Activated T-helper 1 cell treated with Interleukin-2 at 50 U/mL for 16 hours (primary cell): Measurements from ENCODE around the gene DIP2C.
"Not testable (repeated sequence)": the region's sequence is repeated elsewhere in the genome, so short reads cannot be mapped to it uniquely, and the experiment has no call there.

Source experiments
- DNase-seq: peaks from one replicate; pipeline ENCODE4 v3.0.0-alpha.2; 2020; ENCODE audit warnings: low read depth

DIP2C gene

DNA sequence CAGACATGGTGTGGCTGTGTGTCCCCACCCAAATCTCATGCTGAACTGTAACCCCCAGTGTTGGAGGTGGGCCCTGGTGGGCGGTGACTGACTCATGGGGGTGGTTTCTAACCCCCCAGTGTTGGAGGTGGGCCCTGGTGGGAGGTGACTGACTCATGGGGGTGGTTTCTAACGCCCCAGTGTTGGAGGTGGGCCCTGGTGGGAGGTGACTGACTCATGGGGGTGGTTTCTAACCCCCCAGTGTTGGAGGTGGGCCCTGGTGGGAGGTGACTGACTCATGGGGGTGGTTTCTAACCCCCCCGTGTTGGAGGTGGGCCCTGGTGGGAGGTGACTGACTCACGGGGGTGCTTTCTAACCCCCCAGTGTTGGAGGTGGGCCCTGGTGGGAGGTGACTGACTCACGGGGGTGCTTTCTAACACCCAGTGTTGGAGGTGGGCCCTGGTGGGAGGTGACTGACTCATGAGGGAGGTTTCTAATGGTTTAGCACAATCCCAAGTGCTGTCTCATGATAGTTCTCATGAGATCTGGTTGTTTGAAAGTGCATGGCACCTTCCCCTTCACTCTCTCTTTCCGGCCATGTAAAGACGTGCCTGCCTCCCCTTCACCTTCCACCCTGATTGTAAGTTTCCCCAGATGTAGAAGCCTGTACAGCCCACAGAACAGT is 78.7 kb downstream of the DIP2C start:
- DNase-seq: not testable (repeated sequence)

DNA sequence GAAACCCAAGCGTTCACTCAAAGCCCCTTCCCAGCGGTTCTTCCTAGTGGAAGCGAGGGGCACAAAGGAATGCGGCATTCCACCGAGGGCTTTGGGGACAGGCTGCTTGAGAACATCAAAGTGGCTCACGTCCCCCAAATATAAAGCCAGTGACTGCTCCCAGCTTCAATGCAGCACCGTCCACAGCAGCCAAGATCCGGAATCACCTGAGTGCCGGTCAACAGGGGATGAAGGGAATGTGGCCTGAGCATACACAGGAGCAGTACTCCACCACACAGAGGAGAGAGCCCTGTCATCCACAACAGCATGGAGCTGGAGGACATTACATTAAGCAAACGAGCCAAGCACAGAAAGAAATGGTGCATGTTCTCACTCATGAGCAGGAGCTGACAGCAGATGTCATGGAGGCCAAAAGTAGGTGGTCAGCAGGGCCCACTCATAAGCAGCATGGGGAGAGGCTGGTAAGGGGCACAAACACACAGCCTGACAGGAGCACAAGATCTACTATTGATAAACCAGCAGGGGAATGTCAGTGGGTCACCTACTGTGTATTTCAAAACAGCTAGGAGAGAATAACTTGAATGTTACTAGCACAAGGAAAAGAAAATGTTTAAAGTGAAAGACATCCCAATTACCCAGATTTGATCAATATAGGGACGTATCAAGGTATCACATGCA is 79.5 kb downstream of the DIP2C start:
- no peak for DNase-seq

GRCh38 chr10:609262-609658 is 80.2 kb downstream of the DIP2C start:
- no peak for DNase-seq

DNA sequence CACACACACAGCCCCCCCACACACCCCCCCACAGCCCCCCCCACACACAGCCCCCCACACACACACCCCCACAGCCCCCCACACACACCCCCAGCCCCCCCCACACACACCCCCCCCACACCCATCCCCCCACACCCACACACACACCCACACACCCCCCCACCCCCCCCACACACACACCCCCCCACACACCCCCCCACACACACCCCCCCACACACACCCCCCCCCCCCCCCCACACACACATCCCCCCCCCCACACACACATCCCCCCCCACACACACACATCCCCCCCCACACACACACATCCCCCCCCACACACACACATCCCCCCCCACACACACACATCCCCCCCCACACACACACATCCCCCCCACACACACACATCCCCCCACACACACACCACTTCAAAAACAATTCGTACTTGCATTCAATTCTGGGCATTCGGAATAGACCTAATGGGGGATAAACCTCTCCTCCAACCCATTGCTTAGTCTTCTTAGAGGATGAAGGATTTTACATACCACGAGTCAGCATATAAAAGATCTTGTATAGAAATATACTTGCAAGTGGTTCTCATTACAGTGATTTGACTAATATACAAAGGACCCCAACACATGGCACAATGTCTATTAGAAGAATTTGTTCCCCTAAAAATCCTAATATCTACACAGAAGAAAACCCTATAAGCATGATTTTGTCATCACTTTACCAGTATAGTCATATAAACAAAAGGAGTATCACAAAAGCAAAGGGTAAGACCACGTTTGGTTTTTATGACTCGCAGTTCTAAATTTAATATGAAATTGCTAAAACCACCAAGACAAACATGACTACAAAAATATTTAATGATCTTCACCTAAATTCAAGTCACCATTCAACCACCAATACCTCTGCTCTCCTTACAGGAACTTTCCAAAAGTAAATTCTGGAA is 80.9 kb downstream of the DIP2C start:
- DNase-seq: no peak

- no peak for DNase-seq
Observed at GRCh38 chr10:607545-608185, 81.8 kb downstream of the DIP2C start.

DNA sequence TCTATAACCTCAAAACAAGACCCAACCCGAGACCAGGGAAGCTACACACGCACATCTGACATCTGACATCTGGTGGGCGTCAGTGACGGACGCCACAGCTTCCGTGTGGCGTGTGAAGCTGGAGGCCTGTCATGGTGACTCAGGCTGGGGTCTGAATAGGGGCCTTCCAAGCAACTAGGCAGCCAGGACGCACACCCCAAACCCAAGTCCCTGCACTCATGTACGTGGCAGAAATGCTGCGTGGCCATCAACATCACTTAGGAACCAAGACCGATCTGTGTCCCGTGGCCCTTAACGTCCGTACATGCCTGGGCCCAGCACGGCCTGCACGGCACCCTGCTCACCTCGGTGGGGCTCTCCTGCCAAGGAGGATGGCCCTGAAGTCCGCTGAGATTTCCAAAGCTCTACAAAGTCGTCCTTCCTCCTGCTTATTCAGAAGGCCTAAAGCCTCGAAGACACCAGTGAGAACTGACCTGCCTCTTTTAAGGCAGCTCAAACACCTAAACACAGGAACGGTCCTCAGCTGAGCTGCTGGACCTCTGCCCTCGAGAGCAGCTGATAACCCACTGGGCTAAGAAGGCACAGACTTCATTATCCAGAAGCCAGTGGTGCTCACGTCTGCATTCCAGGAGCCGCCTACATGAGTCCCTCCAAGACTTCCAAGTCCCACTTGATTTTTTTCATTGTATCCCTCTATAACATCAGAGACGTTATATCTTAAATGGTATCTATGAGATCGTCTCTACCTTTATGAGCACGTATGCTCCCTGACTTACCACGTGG is 82.5 kb downstream of the DIP2C start:
- no peak for DNase-seq

DNA sequence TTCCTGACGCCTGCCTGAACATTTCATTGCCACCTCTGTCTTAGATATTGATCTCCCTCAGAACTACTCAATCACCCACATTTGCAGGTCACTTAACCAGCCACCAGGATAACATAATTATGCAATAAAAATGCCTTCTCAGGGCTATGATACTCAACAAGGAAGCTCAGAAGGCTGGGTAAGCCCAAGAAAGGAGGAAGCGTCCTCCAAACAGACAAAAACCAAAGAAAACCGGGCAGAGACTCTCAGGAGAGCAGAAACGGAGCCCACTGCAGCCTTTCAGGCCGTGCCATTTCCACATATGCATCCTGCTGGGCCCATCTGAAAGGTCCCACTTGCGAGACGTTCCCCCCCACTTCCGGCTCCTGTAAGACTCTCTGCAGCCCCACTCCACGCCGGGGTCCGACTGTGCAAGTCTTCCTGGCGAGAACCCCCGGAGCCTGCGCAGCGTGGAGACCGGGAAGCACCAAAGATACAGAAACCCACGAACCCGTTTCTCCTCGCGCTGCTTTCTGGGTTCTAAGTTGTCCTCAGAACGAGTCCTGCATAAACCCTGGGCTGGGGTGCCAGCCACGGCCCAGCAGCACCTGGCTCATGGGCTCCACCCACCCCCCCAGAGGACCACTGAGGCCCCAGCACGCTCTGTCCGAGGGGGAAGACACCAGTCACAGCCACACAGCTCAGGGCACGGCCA is 83.7 kb downstream of the DIP2C start:
- DNase-seq: no peak

DNA sequence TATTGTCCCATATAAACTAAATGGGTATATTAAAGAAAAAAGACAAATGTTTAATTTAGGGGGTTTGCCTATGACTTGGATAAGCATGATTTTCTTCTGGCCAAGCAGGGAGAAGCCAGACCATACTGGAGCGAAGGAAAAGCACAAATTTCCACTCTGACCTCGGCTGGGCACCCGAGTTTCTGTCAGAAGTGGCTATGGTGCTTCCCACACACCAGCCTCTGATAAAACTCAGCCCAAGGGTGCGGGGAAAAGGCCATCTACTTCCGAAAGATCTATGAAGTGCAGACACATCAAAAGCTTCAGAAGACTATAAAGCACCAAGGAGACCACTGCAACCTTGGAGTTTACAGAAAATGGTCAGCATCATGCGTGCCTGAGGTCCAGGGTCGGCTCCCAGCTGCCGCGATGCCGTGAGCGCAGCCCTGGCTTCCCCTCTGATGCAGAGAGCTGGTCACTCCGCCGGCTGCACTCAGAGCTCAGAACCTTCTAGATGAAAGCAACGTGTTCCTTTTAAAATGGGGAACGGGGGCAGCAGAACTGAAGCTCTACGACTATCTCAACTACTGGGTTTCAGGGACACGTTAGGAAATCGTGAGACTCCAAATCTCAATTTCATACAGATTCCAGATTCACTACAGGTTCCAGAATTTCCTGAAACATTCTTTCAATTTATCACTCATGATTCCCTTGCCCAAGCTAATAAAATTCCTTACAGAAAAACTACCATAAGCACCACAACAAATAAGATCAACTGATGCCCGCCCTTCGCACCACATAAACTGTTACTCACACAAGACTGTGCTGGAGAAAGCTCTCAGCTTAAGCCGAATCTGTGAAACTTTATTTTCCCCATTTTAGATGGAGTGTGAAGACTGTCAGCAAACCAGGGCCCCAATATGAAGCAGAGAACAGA is 84.5 kb downstream of the DIP2C start:
- DNase-seq: no peak

- no peak for DNase-seq
Observed at GRCh38 chr10:603745-604144, 85.7 kb downstream of the DIP2C start.

- DNase-seq: no peak
Observed at GRCh38 chr10:602391-603005, 87.0 kb downstream of the DIP2C start.

DNA sequence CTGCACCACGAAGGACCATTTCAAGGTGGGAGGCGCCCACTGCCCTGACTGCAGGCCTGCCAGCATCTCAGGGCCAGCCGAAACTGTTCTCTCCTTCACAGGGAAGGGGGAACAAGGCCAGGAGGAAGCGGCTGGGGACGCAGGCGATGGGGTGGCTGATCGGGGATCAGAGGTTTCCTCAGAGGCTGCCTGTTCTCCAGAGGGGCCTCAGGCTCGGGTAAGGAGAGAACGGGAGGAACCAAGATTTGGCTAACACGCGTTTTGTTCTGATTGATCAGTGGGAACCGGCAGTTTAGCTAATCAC is 87.9 kb downstream of the DIP2C start:
- DNase-seq: no peak

GRCh38 chr10:600876-601659 is 88.4 kb downstream of the DIP2C start:
- no peak for DNase-seq

DNA sequence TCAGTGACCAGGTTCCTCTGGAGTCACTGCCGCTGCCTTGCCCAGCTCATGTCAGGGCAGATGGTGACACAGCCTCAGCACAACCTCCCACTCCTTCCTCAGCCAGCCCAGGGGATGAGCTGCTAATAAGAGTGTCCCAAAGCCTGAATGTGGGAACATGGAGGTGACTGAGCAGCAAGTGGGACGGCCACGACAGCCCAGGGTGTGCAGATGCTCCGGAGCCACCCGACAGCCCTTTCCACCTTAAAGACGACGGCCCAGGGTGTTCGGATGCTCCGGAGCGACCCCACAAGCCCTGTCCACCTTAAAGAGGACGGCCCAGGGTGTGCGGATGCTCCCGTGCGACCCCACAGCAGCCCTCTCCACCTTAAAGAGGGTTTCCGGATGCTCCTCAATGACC is 89.2 kb downstream of the DIP2C start:
- no peak for DNase-seq

- DNase-seq: no peak
Observed at GRCh38 chr10:599767-600166, 89.7 kb downstream of the DIP2C start.

- no peak for DNase-seq
Observed at GRCh38 chr10:598415-599170, 90.9 kb downstream of the DIP2C start.

- no peak for DNase-seq
Observed at GRCh38 chr10:597976-598375, 91.5 kb downstream of the DIP2C start.

GRCh38 chr10:596725-597345 is 92.6 kb downstream of the DIP2C start:
- DNase-seq: no peak

DNA sequence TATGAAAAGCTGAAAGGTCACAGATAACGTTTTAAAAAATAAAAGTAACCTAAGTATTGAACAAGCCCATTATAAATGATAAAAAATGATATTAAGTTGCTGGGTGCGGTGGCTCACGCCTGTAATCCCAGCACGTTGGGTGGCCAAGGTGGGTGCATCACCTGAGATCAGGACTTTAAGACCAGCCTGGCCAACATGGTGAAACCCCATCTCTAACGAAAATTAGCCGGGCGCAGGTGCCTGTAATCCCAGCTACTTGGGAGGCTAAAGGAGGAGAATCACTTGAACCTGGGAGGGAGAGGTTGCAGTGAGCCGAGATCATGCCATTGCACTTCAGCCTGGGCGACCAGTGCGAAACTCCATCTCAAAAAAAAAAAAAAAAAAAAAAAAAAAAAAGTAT is 93.3 kb downstream of the DIP2C start:
- DNase-seq: not testable (repeated sequence)
